HG03558 (cell line): Measurements from ENCODE around the gene PARM1.
A peak's percentile ranks its signal among the peaks of the same experiment; 100 is the strongest.

Source experiments
- ATAC-seq: cut with Tn5 transposase; IDR thresholded peaks from one replicate; pipeline ENCODE4 v1.9.1; 2021; ENCODE audit warnings: moderate number of reproducible peaks; ENCODE audit not compliant: unreplicated experiment; ENCODE audit errors: extremely low read depth

The PARM1 gene, protein sequence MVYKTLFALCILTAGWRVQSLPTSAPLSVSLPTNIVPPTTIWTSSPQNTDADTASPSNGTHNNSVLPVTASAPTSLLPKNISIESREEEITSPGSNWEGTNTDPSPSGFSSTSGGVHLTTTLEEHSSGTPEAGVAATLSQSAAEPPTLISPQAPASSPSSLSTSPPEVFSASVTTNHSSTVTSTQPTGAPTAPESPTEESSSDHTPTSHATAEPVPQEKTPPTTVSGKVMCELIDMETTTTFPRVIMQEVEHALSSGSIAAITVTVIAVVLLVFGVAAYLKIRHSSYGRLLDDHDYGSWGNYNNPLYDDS

GRCh38 chr4:74932832-74933561, at the start of gene PARM1:
Gene PARM1, plus strand, starts transcription at chr4:74933116. Its CDS starts 212 bp downstream, at chr4:74933328.
- ATAC-seq: peak; percentile 54

- no peak for ATAC-seq
Observed at GRCh38 chr4:74884266-74884665, 48.6 kb upstream of the PARM1 start.

- ATAC-seq: no peak
Observed at GRCh38 chr4:74886484-74886883, 46.4 kb upstream of the PARM1 start.

DNA sequence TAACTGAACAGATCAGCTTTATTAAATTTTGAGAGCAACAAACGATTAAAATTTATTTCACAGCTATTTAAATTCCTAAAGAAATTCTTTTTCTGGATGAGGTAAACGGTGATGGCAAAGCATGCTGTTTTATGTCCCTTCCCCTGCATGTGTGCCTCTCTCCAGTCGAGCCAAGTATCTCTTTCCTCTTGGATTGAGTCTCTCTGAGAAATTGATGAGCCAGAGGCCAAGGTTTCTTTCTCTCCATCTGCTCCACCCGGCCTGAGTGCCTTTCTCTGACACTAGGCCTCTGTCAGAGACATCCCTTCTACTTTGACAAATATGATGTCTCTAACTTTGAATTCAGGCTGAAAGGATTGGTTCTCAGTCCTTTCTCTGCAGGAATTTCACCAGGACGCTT, 42.6 kb upstream of the PARM1 start:
- ATAC-seq: no peak

DNA sequence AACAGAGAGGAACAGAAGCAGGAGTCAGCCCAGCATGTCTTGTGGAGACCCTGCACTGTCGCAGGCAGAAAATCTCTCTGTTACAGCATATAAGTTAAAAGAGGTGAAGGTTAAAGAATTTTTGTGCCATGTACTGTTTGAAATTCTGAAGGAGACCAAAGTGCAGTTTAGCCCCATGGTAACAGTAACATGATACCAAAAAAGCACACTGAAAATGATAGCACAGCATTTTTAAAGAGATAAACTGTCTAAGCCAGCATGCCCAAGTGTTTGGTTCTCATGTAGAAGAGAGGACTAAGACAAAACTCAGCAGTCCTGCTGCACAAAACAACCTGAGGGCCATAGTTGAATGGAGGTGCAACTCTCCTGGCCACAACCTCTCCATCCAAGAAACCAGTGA, 41.9 kb upstream of the PARM1 start:
- ATAC-seq: no peak

DNA sequence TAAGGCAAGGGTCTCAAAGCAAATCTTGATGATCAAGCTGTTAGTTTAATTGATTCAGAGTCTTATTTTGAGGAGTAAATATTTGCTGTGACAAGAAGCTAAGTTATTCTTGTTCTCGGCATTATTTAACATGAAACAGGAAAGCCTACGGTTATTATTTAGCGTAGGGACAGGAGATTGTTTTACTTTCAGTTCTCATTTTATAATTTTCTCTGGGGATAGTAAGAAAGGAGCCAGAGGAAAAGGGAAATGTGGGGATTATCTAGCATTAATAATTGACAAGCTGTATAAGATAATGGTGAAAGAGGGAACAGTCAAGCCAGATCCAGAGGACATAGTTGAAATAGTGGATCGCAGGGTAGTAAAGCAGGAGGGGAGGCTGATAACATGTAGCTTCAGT, 39.7 kb upstream of the PARM1 start:
- ATAC-seq: no peak

- no peak for ATAC-seq
Observed at GRCh38 chr4:74896595-74896994, 36.3 kb upstream of the PARM1 start.

GRCh38 chr4:74897386-74897785, 35.5 kb upstream of the PARM1 start:
- ATAC-seq: no peak

DNA sequence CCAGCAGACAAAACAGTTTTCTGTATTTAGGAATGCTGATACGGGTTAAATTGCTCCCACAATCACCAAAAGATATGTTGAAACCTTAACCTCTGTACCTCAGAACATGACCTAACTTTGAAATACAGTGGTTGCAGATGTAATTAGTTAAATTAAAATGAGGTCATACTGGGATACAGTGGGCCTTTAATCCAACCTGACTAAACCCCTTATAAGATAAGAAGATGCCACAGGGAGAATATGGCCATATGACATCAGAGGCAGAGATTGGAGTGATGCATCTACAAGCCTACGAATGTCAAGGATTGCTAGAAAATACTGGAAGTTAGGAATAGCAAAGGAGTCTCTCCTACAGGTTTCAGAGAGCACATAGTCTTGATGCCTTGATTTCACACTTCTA, 32.1 kb upstream of the PARM1 start:
- ATAC-seq: no peak

DNA sequence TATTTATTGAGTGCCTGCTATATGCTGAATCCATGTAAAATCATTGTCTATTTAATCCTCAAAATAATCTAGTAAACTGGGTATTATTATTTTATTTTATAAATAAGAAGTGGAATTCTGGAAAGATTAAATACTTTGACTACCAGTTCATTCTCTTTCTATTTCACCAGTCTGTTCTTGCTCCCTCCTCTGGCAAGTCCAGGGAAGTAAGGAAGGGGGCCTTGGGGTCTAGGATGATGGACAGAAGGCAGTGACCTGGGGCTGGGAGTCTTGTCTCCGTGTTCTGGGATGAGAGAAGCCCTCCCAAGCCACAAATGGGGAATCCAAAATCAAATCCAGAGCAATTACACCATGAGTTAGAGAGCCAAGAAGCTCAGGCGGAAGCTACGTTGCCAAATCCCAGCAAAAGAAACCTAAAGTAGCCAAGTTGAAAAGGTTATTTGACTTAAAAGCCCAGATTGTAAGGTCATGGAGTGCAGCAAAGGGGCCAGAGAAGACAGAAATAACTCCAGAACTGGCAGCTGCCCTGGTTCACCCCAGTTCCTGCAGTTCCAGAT, 28.3 kb upstream of the PARM1 start:
- no peak for ATAC-seq

DNA sequence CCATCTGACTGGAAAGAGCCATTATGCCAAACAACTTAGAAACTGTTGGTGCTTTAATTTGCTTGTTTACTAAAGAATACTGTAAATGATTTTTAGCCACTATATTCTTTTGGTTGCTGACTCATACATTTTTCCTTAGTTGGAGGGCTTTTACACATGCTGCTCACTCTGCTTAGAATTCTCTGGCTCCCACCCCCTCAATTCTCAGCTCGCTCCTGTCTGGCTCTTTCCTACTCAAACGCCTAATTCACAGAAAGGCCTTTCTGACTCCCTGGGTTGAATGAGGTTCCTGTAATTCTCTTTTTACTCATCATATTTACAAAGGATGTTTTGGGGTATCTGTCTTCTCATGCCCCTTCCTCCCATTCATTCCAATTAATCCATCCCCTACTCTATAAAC, 26.1 kb upstream of the PARM1 start:
- ATAC-seq: no peak

DNA sequence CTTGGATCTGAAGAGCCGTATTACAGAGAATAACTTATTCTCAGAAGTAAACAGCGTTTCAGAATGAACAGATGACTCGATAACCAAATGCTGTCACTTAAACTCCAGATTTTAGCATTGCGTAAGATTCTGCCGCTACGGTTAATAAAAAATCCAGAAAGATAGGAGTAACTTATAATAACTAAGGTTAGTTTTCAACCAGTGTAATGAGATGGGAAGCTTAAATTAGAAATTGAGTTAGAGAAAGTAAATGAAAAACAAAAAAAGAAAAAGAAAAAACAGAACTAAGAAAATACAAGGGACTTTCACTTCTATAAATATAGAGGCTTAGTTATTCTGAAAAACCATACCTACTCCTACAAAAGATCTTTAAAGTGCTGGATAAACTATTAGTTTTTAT, 13.1 kb upstream of the PARM1 start:
- peak; percentile 53 for ATAC-seq

GRCh38 chr4:74920704-74921103, 12.2 kb upstream of the PARM1 start:
- no peak for ATAC-seq

DNA sequence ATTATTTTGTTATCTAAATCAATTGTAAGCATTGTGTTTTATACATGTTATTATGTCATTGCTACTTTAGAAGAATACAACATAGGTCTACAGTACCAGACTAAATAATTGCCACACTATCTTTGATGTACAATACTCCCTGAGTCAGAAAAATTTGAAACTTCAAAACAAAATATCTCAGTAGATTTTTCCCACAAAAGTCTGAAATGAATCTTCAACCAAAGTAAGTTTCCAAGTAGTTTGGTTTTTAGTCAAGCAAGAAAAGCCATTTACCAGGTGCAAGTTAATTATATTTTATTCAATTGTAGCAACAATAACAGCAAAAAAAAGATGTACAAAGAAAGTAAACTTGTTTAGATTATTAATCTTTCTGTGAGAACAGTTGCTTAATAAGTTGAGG, 11.4 kb upstream of the PARM1 start:
- ATAC-seq: no peak

DNA sequence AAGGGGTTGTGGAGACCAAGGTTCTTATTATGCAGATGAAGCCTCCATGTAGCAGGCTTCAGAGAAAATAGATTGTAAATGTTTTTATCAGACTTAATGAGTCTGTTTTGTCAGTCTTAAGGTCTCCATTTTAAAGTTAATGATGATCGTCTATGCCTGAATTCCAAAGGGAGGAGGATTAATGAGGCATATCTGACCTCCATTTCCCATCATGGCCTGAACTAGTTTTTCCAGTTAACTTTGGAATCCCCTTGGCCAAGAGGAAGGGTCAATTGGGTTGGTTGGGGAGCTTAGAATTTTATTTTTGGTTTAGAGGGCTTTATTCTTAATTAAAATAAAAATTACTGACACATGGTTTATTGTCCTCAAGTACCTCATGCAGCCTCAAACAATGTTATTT, 6.9 kb upstream of the PARM1 start:
- no peak for ATAC-seq

- ATAC-seq: no peak
Observed at GRCh38 chr4:74930162-74930561, 2.8 kb upstream of the PARM1 start.

DNA sequence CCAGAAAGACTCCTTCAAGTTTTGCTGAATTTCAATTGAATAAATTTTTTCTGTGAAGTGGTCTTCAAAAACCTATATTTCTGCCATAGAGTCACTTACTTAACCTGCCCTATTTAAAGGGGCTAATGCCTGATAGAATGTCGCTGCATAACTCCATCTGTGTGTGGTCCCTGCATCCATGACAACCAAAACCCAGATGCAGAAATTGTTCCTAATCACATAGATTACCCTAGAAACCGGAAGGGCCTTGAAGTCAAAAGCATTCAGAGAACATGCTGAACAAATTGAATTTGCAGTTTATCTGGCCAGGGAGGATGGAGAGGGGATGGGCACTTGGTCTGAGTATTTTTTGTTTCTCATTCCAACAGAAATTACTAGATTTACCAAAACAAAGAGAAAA, 1.5 kb upstream of the PARM1 start:
- ATAC-seq: no peak

- no peak for ATAC-seq
Observed at GRCh38 chr4:74932010-74932409, 906 bp upstream of the PARM1 start.

DNA sequence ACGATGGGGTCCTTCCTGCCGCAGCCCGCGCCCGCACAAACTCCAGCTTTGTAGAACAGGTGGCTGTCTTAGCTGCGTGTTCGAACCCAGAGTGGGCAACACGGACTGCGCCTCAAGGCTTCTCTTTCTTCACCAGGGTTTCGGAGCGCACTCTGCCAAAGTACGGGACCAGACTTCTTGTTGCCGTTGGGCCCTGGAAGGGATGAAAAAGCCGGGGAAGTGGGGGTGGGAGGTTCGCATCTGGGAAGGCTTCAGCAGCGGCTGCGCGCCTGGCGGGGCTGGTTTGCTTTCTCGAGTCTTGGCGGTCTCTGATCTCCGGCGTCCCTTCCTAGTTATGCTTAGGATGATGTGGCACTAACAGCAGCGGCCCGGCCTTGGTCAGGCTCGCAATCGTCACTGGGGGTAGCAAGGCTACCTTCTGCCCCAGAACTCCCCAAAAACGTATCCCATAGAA, 673 bp downstream of the PARM1 start:
- ATAC-seq: no peak

DNA sequence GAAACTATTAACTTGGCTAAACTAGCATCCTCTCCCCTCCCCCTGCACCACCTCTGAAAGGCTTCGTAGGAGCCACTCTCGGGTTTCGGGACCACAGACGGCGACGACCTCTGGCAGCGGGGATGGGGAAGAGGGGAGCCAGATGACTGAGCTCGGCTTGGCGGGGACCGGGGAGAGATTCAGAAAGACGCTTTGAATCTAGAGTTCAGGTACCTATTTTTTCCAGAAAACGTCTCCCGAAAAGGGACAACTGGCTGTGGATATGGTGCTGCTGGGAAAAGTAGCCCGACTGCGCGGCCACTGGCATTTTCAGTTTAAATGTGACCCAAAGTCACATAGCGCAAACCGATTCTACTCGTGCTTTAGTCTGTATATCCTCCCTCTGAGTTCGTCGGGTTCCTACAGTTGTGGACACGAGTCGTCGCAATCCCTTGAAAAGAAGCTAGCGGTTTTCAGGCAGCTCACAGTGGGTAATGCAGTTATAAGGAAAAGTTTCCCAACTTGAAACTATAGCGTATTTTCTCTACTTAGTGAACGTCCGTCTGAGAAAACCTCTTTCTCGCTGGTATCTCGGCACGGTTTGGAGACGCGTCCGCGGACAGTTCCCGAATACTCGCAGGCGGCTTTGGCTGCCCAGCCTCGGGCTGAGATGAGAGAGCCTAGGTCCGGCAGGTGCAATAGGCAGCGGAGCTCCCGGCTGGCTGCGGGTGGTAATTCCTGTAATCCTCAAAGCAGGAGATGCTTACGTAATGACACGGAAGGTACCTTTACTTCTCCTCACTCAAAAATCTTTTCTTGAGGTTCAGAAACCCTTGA, 1.3 kb downstream of the PARM1 start:
- ATAC-seq: no peak

DNA sequence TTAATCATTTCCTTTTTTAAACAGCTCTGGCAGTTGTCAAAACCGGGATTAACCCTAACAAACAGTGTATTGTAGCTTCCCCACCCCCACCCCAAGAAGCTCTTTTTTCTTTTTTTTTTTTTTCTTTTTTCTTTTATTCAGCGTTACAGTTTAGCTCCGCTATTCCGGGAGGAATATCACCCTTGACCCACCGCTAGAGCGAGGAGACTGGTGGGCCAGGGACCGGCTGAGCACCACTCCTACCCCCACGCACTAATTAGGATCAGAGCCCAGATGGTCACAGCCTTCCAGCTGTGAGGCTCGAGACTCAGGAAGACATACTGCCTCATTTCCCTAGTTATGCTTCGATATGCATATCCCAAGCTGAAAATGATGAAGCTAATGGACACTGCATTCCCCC, 2.0 kb downstream of the PARM1 start:
- ATAC-seq: no peak
